ENCODE data around the gene P2RY12. TPM values are rescaled to one million over a fixed set of nuclear protein-coding genes. Genes with fewer than 3 reads are reported as not detected.

The P2RY12 gene
- total and polyA plus RNA-seq, 2 of the 4 experiments (the other 2 are of a cell fraction) = not detected

- BruUV-seq (replicated peaks) = no TSS peak
- H2BK15ac ChIP-seq (ENCODE audit: low read depth, low read length) = 0 out of 3 replicates have a peak overlapping the region, but pooled peaks have one; percentile 56
- no peak overlapping the region for H3K4ac ChIP-seq (ENCODE audit: low read depth, low read length)
- H3K14ac ChIP-seq (replicated peaks; ENCODE audit: low read depth, low read length) = no peak overlapping the region; the same call in 1 of the 2 replicates
- H3K79me1 ChIP-seq (ENCODE audit: low read depth in 1 of 2, low read length in 2 of 2) = no peaks in the 10 kb centered on the region
- H2BK120ac ChIP-seq (ENCODE audit: low read depth, low read length) = peak overlapping the region; percentile 53; the same call in 1 of the 2 replicates
- H3K36me3 ChIP-seq (ENCODE audit: control insufficient read depth, insufficient read depth, low read length) = no peaks in the 10 kb centered on the region
- no peak overlapping the region; the same call in 1 of the 2 replicates for H3K27ac ChIP-seq (ENCODE audit: insufficient read depth, low read length)
- H3K23ac ChIP-seq (ENCODE audit: low read depth, low read length) = no peak overlapping the region
- POLR2A ChIA-PET (ENCODE audit: unreplicated experiment) = no interaction called here
- dilution Hi-C loops (cut with HindIII; ENCODE audit: low sequenced_read_pairs, unreplicated experiment) (no loop called here), in situ Hi-C loops (cut with MboI; ENCODE audit: low sequenced_read_pairs) (no loop called here), intact Hi-C loops (cut with micrococcal nuclease) (no loop called here)
- CTCF ChIA-PET = no interaction called here
- H3K56ac ChIP-seq (ENCODE audit: extremely low read depth, insufficient read depth, low read length) = no peak overlapping the region
- no CpG with 5 or more reads among the region's 2 CpGs for WGBS, 2 experiments (ENCODE audit: extremely low coverage in 2 of 2, insufficient read length in 1 of 2)
- no peaks in the 10 kb centered on the region for H3K27me3 ChIP-seq (ENCODE audit: control insufficient read depth, insufficient read depth, low read length)
- no peak overlapping the region for H3K4me2 ChIP-seq (ENCODE audit: low read depth, low read length)
- H3K9me1 ChIP-seq (ENCODE audit: insufficient read depth, low read length) = peaks cover 6% of the 10 kb centered on the region; the same call in 1 of the 2 replicates
- H3K4me1 ChIP-seq (ENCODE audit: control insufficient read depth, insufficient read depth, low read length) = peaks cover 9% of the 10 kb centered on the region
- ATAC-seq (ENCODE audit: low read depth) = no peak
- H4K8ac ChIP-seq (ENCODE audit: low read depth in 2 of 2, low read length in 2 of 2) = no peak overlapping the region
- H4K5ac ChIP-seq (ENCODE audit: low read depth, low read length) = no peak overlapping the region
- no peak overlapping the region for H3K18ac ChIP-seq (ENCODE audit: low read depth, low read length)
- H2BK20ac ChIP-seq (ENCODE audit: low read depth, low read length) = peak overlapping the region; percentile 68; the same call in 1 of the 2 replicates
- no peak overlapping the region for H2AK5ac ChIP-seq (ENCODE audit: low read depth, low read length)
- no peak overlapping the region for H2AK9ac ChIP-seq (replicated peaks; ENCODE audit: low read depth, low read length, poor library complexity)
- no peak overlapping the region for H2AFZ ChIP-seq (replicated peaks; ENCODE audit: low read length, poor library complexity)
- peak overlapping the region; percentile 46 for H2BK5ac ChIP-seq (ENCODE audit: low read depth, low read length, poor library complexity, severe bottlenecking)
- TF ChIP-seq NFE2L2 (IDR thresholded peaks at IDR 0.05; ENCODE audit: low read depth, low read length) (no peak), CEBPB (IDR thresholded peaks at IDR 0.05; ENCODE audit: low read depth, low read length) (no peak), MAFK (IDR thresholded peaks at IDR 0.05; ENCODE audit: low read depth, low read length) (no peak), SMC3 (IDR thresholded peaks at IDR 0.05; ENCODE audit: low read depth, low read length) (no peak), CHD1 (IDR thresholded peaks at IDR 0.05; ENCODE audit: low read depth, low read length) (no peak), CTCF (conservative IDR thresholded peaks at IDR 0.05; ENCODE audit: low read depth, low read length) (no peak), ELK1 (IDR thresholded peaks at IDR 0.05; ENCODE audit: borderline replicate concordance, low read depth, low read length) (no peak), FOS (IDR thresholded peaks at IDR 0.05; ENCODE audit: low read depth, low read length) (no peak), RCOR1 (IDR thresholded peaks at IDR 0.05; ENCODE audit: insufficient replicate concordance, low read length) (no peak), MAZ (IDR thresholded peaks at IDR 0.05; ENCODE audit: borderline replicate concordance, low read depth, low read length) (no peak), USF2 (IDR thresholded peaks at IDR 0.05; ENCODE audit: low read depth, low read length) (no peak), RFX5 (IDR thresholded peaks at IDR 0.05; ENCODE audit: low read depth, low read length) (no peak), MXI1 (IDR thresholded peaks at IDR 0.05; ENCODE audit: borderline replicate concordance, low read depth, low read length) (no peak), POLR2A (IDR thresholded peaks at IDR 0.05; ENCODE audit: low read depth, low read length) (no peak), BHLHE40 (IDR thresholded peaks at IDR 0.05; ENCODE audit: low read depth, low read length) (no peak), RAD21 (IDR thresholded peaks at IDR 0.05; ENCODE audit: low read length) (no peak)
- no peak overlapping the region for H3K9ac ChIP-seq (ENCODE audit: low read depth, low read length)
- peaks cover 5% of the 10 kb centered on the region for H3K9me3 ChIP-seq (ENCODE audit: control insufficient read depth, insufficient read depth, low read length)
- no peak overlapping the region for H3K4me3 ChIP-seq (ENCODE audit: insufficient read depth, low read depth, low read length)
- H4K91ac ChIP-seq (ENCODE audit: insufficient read depth, low read depth, low read length) = no peak overlapping the region
- peak; percentile 56 for DNase-seq
- H4K20me1 ChIP-seq (ENCODE audit: insufficient read depth, low read length) = no peaks in the 10 kb centered on the region
Measured at GRCh38 chr3:151315136-151315535, 69.4 kb downstream of the P2RY12 start.
